ENCODE measurements around the gene CLN3. TPM values are rescaled to one million over a fixed set of nuclear protein-coding genes. Genes with fewer than 3 reads are reported as not detected.
"Not testable (repeated sequence)": the region's sequence is repeated elsewhere in the genome, so short reads cannot be mapped to it uniquely, and the experiment has no call there.

The CLN3 gene
- total and polyA plus RNA-seq, 3 experiments from 2014 or later, result 32.5 to 38.2 (median 36.1) TPM

DNA sequence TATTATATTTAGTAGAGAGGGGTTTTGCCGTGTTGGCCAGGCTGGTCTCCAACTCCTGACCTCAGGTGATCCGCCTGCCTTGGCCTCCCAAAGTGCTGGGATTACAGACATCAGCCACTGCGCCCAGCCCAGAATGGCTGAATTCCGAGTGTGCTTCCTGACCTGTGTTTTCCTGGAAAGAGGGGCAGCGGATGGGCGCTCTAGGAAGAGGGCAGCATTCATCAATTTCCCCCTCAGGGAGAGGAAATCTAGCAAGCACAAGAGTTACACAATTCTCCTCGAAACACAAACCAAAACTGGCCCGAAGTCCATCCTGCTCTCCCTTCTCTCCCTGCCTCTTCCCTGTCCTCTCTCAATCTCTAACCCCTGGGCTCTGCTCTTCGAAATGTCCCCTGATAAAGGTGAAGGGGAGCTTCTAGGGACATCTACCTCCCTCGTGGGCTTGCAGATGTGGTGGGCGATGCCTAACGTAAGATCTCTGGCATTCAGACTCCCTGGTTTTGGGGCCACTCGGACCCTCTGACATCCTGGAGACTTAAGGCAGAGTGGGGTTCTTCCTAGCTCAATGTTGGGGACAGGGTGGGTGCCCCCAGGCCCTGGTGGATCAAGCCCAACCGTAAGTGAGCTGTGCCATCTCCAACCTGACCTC, 13.7 kb upstream of the CLN3 start:
- peaks cover 8 to 21% (median 17%) of the 10 kb centered on the region in 3 donors for H3K4me1 Mint-ChIP-seq
- CTCF ChIA-PET, result interaction anchor here (0.6 kb wide), 1 partner anchor 24 kb away, joined by 3 read pairs; no protein-coding TSS in a partner anchor

DNA sequence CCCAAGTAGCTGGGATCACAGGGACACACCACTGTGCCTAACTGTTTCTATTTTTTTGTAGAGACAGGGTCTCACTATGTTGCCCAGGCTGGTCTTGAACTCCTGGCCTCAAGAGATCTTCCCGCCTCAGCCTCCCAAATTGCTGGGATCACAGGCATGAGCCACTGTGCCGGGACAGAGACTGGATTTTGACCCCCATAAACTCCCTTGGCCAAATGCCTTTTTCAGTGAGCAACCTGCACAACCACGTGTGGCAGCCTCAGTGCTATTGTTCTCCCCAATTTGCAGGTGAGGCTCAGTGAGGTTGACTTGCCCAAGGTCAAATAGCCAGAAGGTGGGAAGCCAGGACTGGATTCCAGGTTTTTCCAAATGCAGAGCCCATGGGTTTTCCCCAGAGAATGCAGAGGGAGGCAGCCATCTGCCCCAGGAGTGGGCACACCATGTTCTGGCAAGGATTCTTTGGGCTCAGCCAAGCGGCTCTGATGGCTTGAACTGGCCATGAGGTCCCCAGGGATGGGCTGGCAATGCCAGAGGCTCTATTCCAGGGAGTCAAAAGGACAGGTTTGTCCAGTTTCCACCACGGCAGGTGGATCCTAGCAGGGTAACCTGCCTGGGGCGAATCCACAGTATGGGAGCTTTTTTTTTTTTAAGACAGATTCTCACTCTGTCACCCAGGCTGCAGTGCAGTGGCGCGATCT, 13.0 kb upstream of the CLN3 start:
- Histone ChIP-seq H3K27me3 (ENCODE audit: insufficient read depth, low read length, poor library complexity, severe bottlenecking) (no peaks in the 10 kb centered on the region), H3K9me3 (ENCODE audit: low read length) (no peaks in the 10 kb centered on the region), H3K36me3 (ENCODE audit: insufficient read depth, low read length) (no peaks in the 10 kb centered on the region), H3K4me3 (ENCODE audit: low read length) (no peak overlapping the region), H3K27ac (ENCODE audit: low read depth, low read length) (no peak overlapping the region), H3K4me1 (ENCODE audit: insufficient read depth, low read length) (peaks cover 13% of the 10 kb centered on the region)
- ChIA-PET POLR2A (no interaction called here), CTCF (interaction anchor here (2.5 kb wide), 1 partner anchor 11 kb away, joined by 7 read pairs; the partner anchor contains the start of gene APOBR)
- Mint-ChIP-seq H3K27ac (peak overlapping the region in 1 of 8 donors; percentile 29), H3K4me1 (peaks cover 6 to 22% (median 22%) of the 10 kb centered on the region in 3 donors), H3K4me3 (no peak overlapping the region), H3K36me3 (peaks cover 0 to 4% (median 2%) of the 10 kb centered on the region in 3 donors), H3K9me3 (no peaks in the 10 kb centered on the region), H3K27me3 (no peaks in the 10 kb centered on the region)
- no peak for DNase-seq

More for the DNA sequence above, 13.7 kb upstream of the CLN3 start:
- H3K9me3 Mint-ChIP-seq, result no peaks in the 10 kb centered on the region
- no peaks in the 10 kb centered on the region for H3K27me3 Mint-ChIP-seq
- Histone ChIP-seq H3K4me1 (ENCODE audit: insufficient read depth, low read length) (peaks cover 13% of the 10 kb centered on the region), H3K9me3 (ENCODE audit: low read length) (no peaks in the 10 kb centered on the region), H3K27ac (ENCODE audit: low read depth, low read length) (no peak overlapping the region), H3K36me3 (ENCODE audit: insufficient read depth, low read length) (no peaks in the 10 kb centered on the region), H3K27me3 (ENCODE audit: insufficient read depth, low read length, poor library complexity, severe bottlenecking) (no peaks in the 10 kb centered on the region), H3K4me3 (ENCODE audit: low read length) (no peak overlapping the region)
- no peak for DNase-seq
- H3K36me3 Mint-ChIP-seq, result no peaks in the 10 kb centered on the region
- POLR2A ChIA-PET, result no interaction called here
- H3K27ac Mint-ChIP-seq, result peak overlapping the region in 3 of 8 donors; percentile 1 to 74 (median 15)
- no peak overlapping the region for H3K4me3 Mint-ChIP-seq

DNA sequence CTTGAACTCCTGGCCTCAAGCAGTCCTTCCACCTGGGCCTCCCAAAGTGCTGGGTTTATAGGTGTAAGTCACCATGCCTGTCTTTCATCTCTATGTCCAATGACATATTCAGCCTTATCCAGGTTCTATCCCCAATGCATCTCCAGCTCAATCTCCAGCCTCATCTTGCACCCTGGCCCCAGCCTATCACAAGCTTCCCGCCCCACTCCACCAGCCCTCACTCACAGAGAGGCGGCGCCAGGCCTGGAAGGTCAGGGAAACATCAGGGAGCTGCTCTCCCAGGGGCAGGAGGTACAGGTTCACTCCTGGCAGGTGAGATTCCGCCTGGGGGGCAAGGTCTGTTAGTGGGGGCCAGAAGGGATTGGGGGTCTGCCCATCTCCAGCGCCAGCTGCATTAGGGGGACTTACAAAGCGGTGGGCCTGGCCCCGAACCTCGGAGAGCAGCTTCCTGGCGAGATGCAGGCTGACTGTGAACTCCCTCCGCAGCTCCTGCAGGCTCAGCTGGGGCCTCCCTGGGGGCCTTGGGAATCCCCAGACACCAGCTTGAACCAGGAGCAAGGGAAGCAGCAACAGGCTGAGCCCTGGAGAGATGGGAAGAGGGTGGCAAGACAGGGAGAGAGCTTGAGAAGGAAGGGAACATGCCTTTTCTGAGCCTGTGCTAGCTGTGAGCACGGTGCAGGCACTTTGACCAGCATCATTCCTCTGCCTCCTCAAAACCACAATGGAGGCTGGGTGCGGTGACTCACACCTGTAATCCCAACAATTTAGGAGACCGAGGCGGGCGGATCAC, 11.8 kb upstream of the CLN3 start:
- Mint-ChIP-seq H3K27me3 (no peaks in the 10 kb centered on the region), H3K4me1 (peaks cover 11 to 23% (median 22%) of the 10 kb centered on the region in 3 donors), H3K36me3 (peaks cover 0 to 11% (median 4%) of the 10 kb centered on the region in 3 donors), H3K9me3 (no peaks in the 10 kb centered on the region), H3K27ac (peak overlapping the region in 3 of 8 donors; percentile 12 to 93 (median 51)), H3K4me3 (no peak overlapping the region)
- POLR2A ChIA-PET, result interaction anchor here (0.7 to 1.4 kb wide), 2 partner anchors 10 to 12 kb away, joined by 4 to 6 read pairs; partner anchors contain the start of genes APOBR and CLN3
- DNase-seq, result no peak
- peaks cover 13% of the 10 kb centered on the region for H3K4me1 ChIP-seq (ENCODE audit: insufficient read depth, low read length)
- no peak overlapping the region for H3K4me3 ChIP-seq (ENCODE audit: low read length)
- no peaks in the 10 kb centered on the region for H3K9me3 ChIP-seq (ENCODE audit: low read length)
- CTCF ChIA-PET, result interaction anchor here (2.5 kb wide), 1 partner anchor 10 kb away, joined by 7 read pairs; the partner anchor contains the start of gene APOBR
- H3K27me3 ChIP-seq (ENCODE audit: insufficient read depth, low read length, poor library complexity, severe bottlenecking), result no peaks in the 10 kb centered on the region
- no peak overlapping the region for H3K27ac ChIP-seq (ENCODE audit: low read depth, low read length)
- H3K36me3 ChIP-seq (ENCODE audit: insufficient read depth, low read length), result no peaks in the 10 kb centered on the region

DNA sequence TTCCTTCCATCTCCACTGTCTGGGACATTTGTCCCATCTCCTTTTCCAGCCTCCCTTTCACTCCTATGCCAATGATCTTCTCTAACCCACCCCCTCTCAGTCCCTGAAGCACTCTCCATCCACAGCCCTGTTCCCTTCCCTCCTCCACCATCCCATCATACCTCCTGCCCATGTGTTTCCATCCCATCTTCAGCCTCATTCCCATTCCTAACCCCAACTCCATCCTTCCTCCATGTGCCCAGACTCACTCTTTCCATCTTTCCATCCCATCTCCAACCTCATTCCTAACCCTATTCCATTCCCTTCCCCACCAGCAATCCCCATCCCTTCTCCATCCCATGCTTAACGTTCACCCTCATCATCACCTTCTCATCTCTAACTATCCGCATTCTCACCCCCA, 10.4 kb upstream of the CLN3 start:
- no peak overlapping the region for H3K27ac ChIP-seq (ENCODE audit: low read depth, low read length)
- H3K4me3 ChIP-seq (ENCODE audit: low read length), result no peak overlapping the region
- Mint-ChIP-seq H3K4me1 (peaks cover 10 to 16% (median 13%) of the 10 kb centered on the region in 3 donors), H3K4me3 (no peak overlapping the region), H3K36me3 (peaks cover 0 to 20% (median 4%) of the 10 kb centered on the region in 3 donors), H3K27ac (no peak overlapping the region), H3K27me3 (no peaks in the 10 kb centered on the region), H3K9me3 (no peaks in the 10 kb centered on the region)
- H3K9me3 ChIP-seq (ENCODE audit: low read length), result no peaks in the 10 kb centered on the region
- CTCF ChIA-PET, result interaction anchor here (2.5 kb wide), 1 partner anchor 8 kb away, joined by 7 read pairs; the partner anchor contains the start of gene APOBR
- no peaks in the 10 kb centered on the region for H3K36me3 ChIP-seq (ENCODE audit: insufficient read depth, low read length)
- H3K27me3 ChIP-seq (ENCODE audit: insufficient read depth, low read length, poor library complexity, severe bottlenecking), result no peaks in the 10 kb centered on the region
- POLR2A ChIA-PET, result no interaction called here
- peaks cover 2% of the 10 kb centered on the region for H3K4me1 ChIP-seq (ENCODE audit: insufficient read depth, low read length)
- DNase-seq, result no peak

DNA sequence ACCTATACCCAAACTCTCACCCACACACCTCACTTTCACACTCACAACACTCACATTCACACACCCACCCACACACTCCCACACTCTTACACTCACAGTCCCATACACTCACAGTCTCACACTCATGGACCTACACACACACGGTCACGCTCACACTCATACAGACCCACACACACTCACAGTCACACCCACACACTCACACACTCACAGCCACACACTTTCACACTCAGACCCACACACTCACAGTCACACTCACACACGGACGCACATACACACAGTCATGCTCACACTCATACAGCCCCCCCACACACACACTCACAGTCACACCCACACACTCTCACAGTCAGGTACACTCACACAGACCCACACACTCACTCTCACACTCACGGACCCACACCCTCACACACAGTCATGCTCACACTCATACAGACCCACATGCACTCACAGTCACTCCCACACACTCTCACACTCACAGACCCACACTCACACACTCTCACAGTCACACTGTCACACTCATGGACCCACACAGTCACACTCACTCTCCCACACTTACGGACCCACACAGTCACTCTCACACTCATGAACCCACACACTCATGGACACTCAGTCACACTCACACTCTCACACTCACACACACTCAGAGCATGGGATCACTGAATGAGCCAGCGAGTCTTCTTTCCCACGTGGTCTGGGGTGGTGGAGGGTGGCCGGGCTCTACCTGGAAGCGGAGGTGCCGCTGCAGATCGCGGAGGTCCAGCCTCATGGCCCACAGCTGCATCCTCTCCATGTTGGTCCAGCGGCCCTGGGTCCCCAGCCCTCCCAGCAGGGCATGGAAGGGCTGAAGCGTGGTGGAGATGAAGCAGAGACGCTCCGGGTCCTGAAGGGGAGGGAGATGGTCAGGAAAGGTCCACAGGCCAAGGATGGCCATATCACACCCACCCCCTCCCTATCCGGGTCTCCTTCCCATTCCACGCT, 9.7 kb upstream of the CLN3 start:
- Histone ChIP-seq H3K4me1 (ENCODE audit: insufficient read depth, low read length) (peaks cover 6% of the 10 kb centered on the region), H3K27me3 (ENCODE audit: insufficient read depth, low read length, poor library complexity, severe bottlenecking) (no peaks in the 10 kb centered on the region), H3K36me3 (ENCODE audit: insufficient read depth, low read length) (no peaks in the 10 kb centered on the region), H3K4me3 (ENCODE audit: low read length) (no peak overlapping the region), H3K9me3 (ENCODE audit: low read length) (no peaks in the 10 kb centered on the region), H3K27ac (ENCODE audit: low read depth, low read length) (no peak overlapping the region)
- no peaks in the 10 kb centered on the region for H3K9me3 Mint-ChIP-seq
- H3K27ac Mint-ChIP-seq, result no peak overlapping the region
- peaks cover 17 to 19% (median 18%) of the 10 kb centered on the region in 3 donors for H3K4me1 Mint-ChIP-seq
- no peak for DNase-seq
- CTCF ChIA-PET, result no interaction called here
- no peak overlapping the region for H3K4me3 Mint-ChIP-seq
- POLR2A ChIA-PET, result no interaction called here
- H3K27me3 Mint-ChIP-seq, result no peaks in the 10 kb centered on the region
- peaks cover 0 to 28% (median 4%) of the 10 kb centered on the region in 3 donors for H3K36me3 Mint-ChIP-seq

DNA sequence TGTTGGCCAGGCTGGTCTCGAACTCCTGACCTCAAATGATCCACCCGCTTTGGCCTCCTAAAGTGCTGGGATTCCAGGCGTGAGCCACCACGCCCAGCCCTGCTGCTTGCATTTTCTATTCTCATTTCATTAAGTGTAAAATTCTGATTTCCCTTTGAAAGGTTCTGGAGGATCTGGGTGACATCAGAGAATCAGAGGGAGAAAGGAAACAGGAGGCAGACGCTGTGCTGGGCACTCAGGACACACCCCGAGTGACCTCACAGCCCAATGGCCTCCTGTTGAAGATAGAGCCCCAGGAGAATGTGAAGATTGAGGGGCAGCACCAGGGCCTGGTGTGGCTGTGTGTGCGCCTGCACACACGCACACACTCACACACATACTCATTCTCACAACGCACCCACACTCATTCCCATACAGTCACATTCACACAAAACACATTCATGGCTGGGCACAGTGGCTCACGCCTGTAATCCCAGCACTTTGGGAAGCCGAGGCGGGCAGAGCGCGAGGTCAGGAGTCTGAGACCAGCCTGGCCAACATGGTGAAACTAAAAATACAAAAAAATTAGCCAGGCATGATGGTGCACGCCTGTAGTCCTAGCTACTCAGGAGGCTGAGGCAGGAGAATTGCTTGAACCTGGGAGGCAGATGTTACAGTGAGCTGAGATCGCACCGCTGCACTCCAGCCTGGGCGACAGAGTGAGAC, 8.8 kb upstream of the CLN3 start:
- Mint-ChIP-seq H3K27ac (peak overlapping the region in 4 of 8 donors; percentile 18 to 88 (median 40)), H3K4me3 (peak overlapping the region in 1 of 7 donors; percentile 18), H3K36me3 (peaks cover 0 to 33% (median 8%) of the 10 kb centered on the region in 3 donors), H3K4me1 (peaks cover 20 to 28% (median 26%) of the 10 kb centered on the region in 3 donors)
- DNase-seq; H3K9me3 ChIP-seq (ENCODE audit: low read length); H3K27me3 ChIP-seq (ENCODE audit: insufficient read depth, low read length, poor library complexity, severe bottlenecking); CTCF ChIA-PET; POLR2A ChIA-PET; H3K4me3 ChIP-seq (ENCODE audit: low read length); H3K36me3 ChIP-seq (ENCODE audit: insufficient read depth, low read length); H3K27ac ChIP-seq (ENCODE audit: low read depth, low read length); H3K9me3 Mint-ChIP-seq; H3K27me3 Mint-ChIP-seq: not testable (repeated sequence)
- H3K4me1 ChIP-seq (ENCODE audit: insufficient read depth, low read length), result peaks cover 15% of the 10 kb centered on the region

DNA sequence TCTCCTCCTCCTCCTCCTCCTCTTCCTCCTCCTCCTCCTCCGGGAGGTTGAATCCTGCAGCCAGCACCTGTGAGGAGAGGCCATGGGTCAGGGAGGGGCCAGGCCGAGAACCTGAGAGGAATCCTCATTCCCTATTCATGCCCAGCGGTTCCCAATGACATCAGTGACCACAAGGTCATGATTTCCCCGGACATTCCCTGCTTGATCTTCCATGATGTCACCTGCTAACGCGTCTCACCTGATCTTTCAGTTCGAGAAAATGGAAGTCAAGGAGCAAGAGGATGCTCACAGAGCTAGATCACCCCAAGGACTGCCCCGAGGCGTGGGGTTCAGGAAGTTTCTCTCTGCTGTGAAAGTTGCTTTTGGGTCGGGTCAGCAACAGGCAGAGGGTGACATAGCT, 8.0 kb upstream of the CLN3 start:
- H3K27ac Mint-ChIP-seq, result peak overlapping the region in 3 of 8 donors; percentile 58 to 69 (median 65)
- no peaks in the 10 kb centered on the region for H3K27me3 Mint-ChIP-seq
- ChIA-PET POLR2A (no interaction called here), CTCF (no interaction called here)
- Histone ChIP-seq H3K9me3 (ENCODE audit: low read length) (no peaks in the 10 kb centered on the region), H3K27ac (ENCODE audit: low read depth, low read length) (no peak overlapping the region), H3K27me3 (ENCODE audit: insufficient read depth, low read length, poor library complexity, severe bottlenecking) (no peaks in the 10 kb centered on the region), H3K36me3 (ENCODE audit: insufficient read depth, low read length) (no peaks in the 10 kb centered on the region), H3K4me3 (ENCODE audit: low read length) (no peak overlapping the region), H3K4me1 (ENCODE audit: insufficient read depth, low read length) (peaks cover 22% of the 10 kb centered on the region)
- DNase-seq, result no peak
- peaks cover 28 to 36% (median 34%) of the 10 kb centered on the region in 3 donors for H3K4me1 Mint-ChIP-seq
- H3K4me3 Mint-ChIP-seq, result no peak overlapping the region
- peaks cover 0 to 35% (median 8%) of the 10 kb centered on the region in 3 donors for H3K36me3 Mint-ChIP-seq
- H3K9me3 Mint-ChIP-seq, result no peaks in the 10 kb centered on the region

All from CD8-positive, alpha-beta memory T cell (primary cell).